H1 (cell line): ENCODE data around the gene NUP155. TPM values are rescaled to one million over a fixed set of nuclear protein-coding genes. Genes with fewer than 3 reads are reported as not detected.

ENCODE experiments used
- CTCF ChIA-PET: fragments of 300-600 bp; sonication (Branson Sonifier 250); formaldehyde crosslinking; loops from one replicate; lab custom pipeline; 2021; ENCODE audit not compliant: partially characterized antibody; lab: Charles Lee
- POLR2A ChIA-PET: fragments of 300-600 bp; sonication (Branson Sonifier 250); formaldehyde crosslinking; loops from one replicate; lab custom pipeline; 2021; ENCODE audit warnings: inconsistent platforms; ENCODE audit not compliant: partially characterized antibody; lab: Charles Lee
- DNase-seq, 2 experiments: peaks; one replicate each; pipeline versions ENCODE4 v3.0.0 to v3.0.0-alpha.2; 2010 to 2022; ENCODE audit warnings: low spot score in 2 of 2, low read depth in 1 of 2, mixed read lengths in 1 of 2
- FAIRE-seq: peaks from 2 replicates; lab custom pipeline; 2011; peaks lifted over from hg19 to GRCh38; lab: Jason Lieb, UNC
- H2AFZ ChIP-seq: 2 replicates; pipeline ENCODE4 v1.8.1; 2012; ENCODE audit warnings: low read length, inconsistent platforms
- H2AK5ac ChIP-seq: 2 replicates; pipeline ENCODE4 v1.6.1; 2013; ENCODE audit warnings: low read depth, low read length
- H2BK120ac ChIP-seq: replicated peaks from 2 replicates; pipeline ENCODE3; 2013; ENCODE audit warnings: low read depth, low read length, inconsistent platforms
- H2BK12ac ChIP-seq: 2 replicates; pipeline ENCODE4 v1.6.1; 2013; ENCODE audit warnings: low read depth, low read length
- H2BK15ac ChIP-seq: 2 replicates; pipeline ENCODE4 v1.6.1; 2013; ENCODE audit warnings: low read length
- H2BK20ac ChIP-seq: 2 replicates; pipeline ENCODE4 v1.6.1; 2013; ENCODE audit warnings: low read length
- H2BK5ac ChIP-seq: 2 replicates; pipeline ENCODE4 v1.6.1; 2013; ENCODE audit warnings: low read depth, low read length
- H3K14ac ChIP-seq: 2 replicates; pipeline ENCODE4 v1.6.1; 2013; ENCODE audit warnings: inconsistent platforms; ENCODE audit not compliant: insufficient read length
- H3K18ac ChIP-seq: 2 replicates; pipeline ENCODE4 v1.6.1; 2013; ENCODE audit warnings: low read length; ENCODE audit errors: extremely low read depth
- H3K23ac ChIP-seq: 2 replicates; pipeline ENCODE4 v1.6.1; 2013; ENCODE audit warnings: inconsistent platforms; ENCODE audit not compliant: insufficient read length
- H3K23me2 ChIP-seq: 2 replicates; pipeline ENCODE4 v1.6.1; 2013; ENCODE audit warnings: low read depth, low read length
- H3K27ac ChIP-seq: 2 replicates; pipeline ENCODE4 v1.6.1; 2011; ENCODE audit warnings: low read depth, low read length, inconsistent platforms
- H3K27me3 ChIP-seq, 4 experiments: replicated peaks in 1 of 4; 1 replicate in 1 of 4; 2 replicates in 3 of 4; pipeline versions ENCODE4 v1.6.1 to v1.8.1; 2011 to 2013; ENCODE audit warnings: low read length in 3 of 4, mild to moderate bottlenecking in 3 of 4, inconsistent platforms in 2 of 4, mixed read lengths in 2 of 4, moderate library complexity in 1 of 4; ENCODE audit not compliant: control insufficient read depth in 3 of 4, insufficient read depth in 3 of 4; ENCODE audit errors: extremely low read depth in 1 of 4
- H3K36me3 ChIP-seq, 4 experiments: 2 replicates each; pipeline versions ENCODE4 v1.6.1 to v1.8.1; 2011 to 2013; ENCODE audit warnings: mild to moderate bottlenecking in 4 of 4, low read length in 3 of 4, moderate library complexity in 2 of 4, control low read depth in 1 of 4, inconsistent platforms in 1 of 4; ENCODE audit not compliant: insufficient read depth in 4 of 4, control insufficient read depth in 2 of 4
- H3K4ac ChIP-seq: replicated peaks from 2 replicates; pipeline ENCODE3; 2013; ENCODE audit warnings: low read length, low read depth, mixed read lengths, inconsistent platforms; ENCODE audit not compliant: insufficient read length
- H3K4me1 ChIP-seq, 4 experiments: replicated peaks in 1 of 4; 1 replicate in 1 of 4; 2 replicates in 3 of 4; pipeline versions ENCODE4 v1.6.1 to v1.8.1; 2011 to 2013; ENCODE audit warnings: low read length in 3 of 4, inconsistent platforms in 2 of 4, mixed read lengths in 1 of 4; ENCODE audit not compliant: insufficient read depth in 4 of 4, control insufficient read depth in 3 of 4
- H3K4me2 ChIP-seq, 2 experiments: 2 replicates each; pipeline versions ENCODE4 v1.6.1 to v1.8.1; 2011 to 2013; ENCODE audit warnings: low read depth in 2 of 2, low read length in 2 of 2, control low read depth in 1 of 2, inconsistent platforms in 1 of 2, mild to moderate bottlenecking in 1 of 2; ENCODE audit not compliant: insufficient read depth in 1 of 2
- H3K4me3 ChIP-seq, 4 experiments: fragments of 200-600, 300-600 bp in 1 of 4; sonication (generic), shearing (Covaris generic), sonication (Bioruptor Twin) in 1 of 4; 2 replicates each; pipeline versions ENCODE4 v1.5.1 to v1.8.1; 2011 to 2016; ENCODE audit warnings: low read length in 4 of 4, low read depth in 3 of 4, control low read depth in 2 of 4, inconsistent platforms in 2 of 4, mild to moderate bottlenecking in 2 of 4, mixed read lengths in 1 of 4, moderate library complexity in 1 of 4; ENCODE audit not compliant: insufficient read depth in 2 of 4; ENCODE audit errors: extremely low read depth in 1 of 4
- H3K56ac ChIP-seq: replicated peaks from 2 replicates; pipeline ENCODE3; 2013; ENCODE audit warnings: low read depth, mild to moderate bottlenecking, mixed read lengths, low read length, inconsistent platforms; ENCODE audit not compliant: insufficient read length
- H3K79me1 ChIP-seq: 2 replicates; pipeline ENCODE4 v1.6.1; 2013; ENCODE audit warnings: low read depth, low read length, control low read depth
- H3K79me2 ChIP-seq, 2 experiments: 2 replicates each; pipeline versions ENCODE4 v1.6.1 to v1.8.1; 2012 to 2013; ENCODE audit warnings: low read length in 2 of 2, mild to moderate bottlenecking in 2 of 2, inconsistent platforms in 1 of 2; ENCODE audit not compliant: insufficient read depth in 2 of 2, control insufficient read depth in 1 of 2
- H3K9ac ChIP-seq, 4 experiments: replicated peaks in 1 of 4; 1 replicate in 1 of 4; 2 replicates in 3 of 4; pipeline versions ENCODE4 v1.6.1 to v1.8.1; 2011 to 2013; ENCODE audit warnings: low read depth in 3 of 4, low read length in 3 of 4, control low read depth in 2 of 4, mild to moderate bottlenecking in 2 of 4, moderate library complexity in 2 of 4, inconsistent platforms in 1 of 4; ENCODE audit errors: extremely low read depth in 1 of 4
- H3K9me3 ChIP-seq, 2 experiments: 2 replicates each; pipeline versions ENCODE4 v1.6.1 to v1.8.1; 2012 to 2013; ENCODE audit warnings: mild to moderate bottlenecking in 2 of 2, moderate library complexity in 2 of 2, control low read depth in 1 of 2, inconsistent platforms in 1 of 2, low read depth in 1 of 2, low read length in 1 of 2, mixed read lengths in 1 of 2; ENCODE audit not compliant: insufficient read depth in 2 of 2
- H4K20me1 ChIP-seq, 2 experiments: replicated peaks in 1 of 2; 2 replicates each; pipeline versions ENCODE3 to v1.8.1; 2011 to 2013; ENCODE audit warnings: inconsistent platforms in 2 of 2, low read length in 2 of 2, mild to moderate bottlenecking in 1 of 2; ENCODE audit not compliant: insufficient read depth in 2 of 2, control insufficient read depth in 1 of 2
- H4K5ac ChIP-seq: 2 replicates; pipeline ENCODE4 v1.6.1; 2013; ENCODE audit warnings: low read length, low read depth, mixed read lengths, inconsistent platforms; ENCODE audit not compliant: insufficient read length
- H4K8ac ChIP-seq: 2 replicates; pipeline ENCODE4 v1.8.0; 2013; ENCODE audit warnings: mild to moderate bottlenecking, moderate library complexity, low read length, inconsistent platforms; ENCODE audit not compliant: insufficient read depth; ENCODE audit errors: extremely low read depth
- H4K91ac ChIP-seq: replicated peaks from 2 replicates; pipeline ENCODE3; 2013; ENCODE audit warnings: low read length, mixed read lengths, inconsistent platforms; ENCODE audit not compliant: insufficient read length
- E2F6 ChIP-seq: IDR thresholded peaks from 2 replicates; pipeline ENCODE4 v1.6.1; 2012; ENCODE audit warnings: inconsistent platforms
- EGR1 ChIP-seq: IDR thresholded peaks from 2 replicates; pipeline ENCODE4 v1.6.1; 2011; ENCODE audit warnings: low read depth, low read length, borderline replicate concordance
- EZH2 ChIP-seq: fragments of 200-600 bp; sonication (generic); IDR thresholded peaks from 2 replicates; pipeline ENCODE4 v1.7.1; 2012; ENCODE audit warnings: low read depth, mild to moderate bottlenecking, moderate library complexity, low read length, inconsistent platforms; ENCODE audit not compliant: severe bottlenecking
- GTF2F1 ChIP-seq: IDR thresholded peaks from 2 replicates; pipeline ENCODE4 v1.6.1; 2012; ENCODE audit warnings: low read depth, low read length, improper control_type of control experiment, borderline replicate concordance
- JUN ChIP-seq: IDR thresholded peaks from 2 replicates; pipeline ENCODE4 v1.6.1; 2011; ENCODE audit warnings: low read depth, mild to moderate bottlenecking, improper control_type of control experiment, low read length
- SUZ12 ChIP-seq: fragments of 200-600 bp; sonication (generic); IDR thresholded peaks from 2 replicates; pipeline ENCODE4 v1.6.1; 2012; ENCODE audit warnings: mild to moderate bottlenecking, inconsistent platforms, low read length, moderate library complexity, mixed read lengths
- YY1 ChIP-seq: IDR thresholded peaks from 2 replicates; pipeline ENCODE4 v1.6.1; 2011; ENCODE audit warnings: low read depth, mild to moderate bottlenecking, low read length
- WGBS, 2 experiments: shearing (Covaris generic) in 1 of 2; methylation state at CpG; one replicate each; pipeline versions ENCODE4 v1.1.6 to v1.1.7; 2013 to 2015; ENCODE audit warnings: low lambda C conversion rate in 2 of 2, mixed read lengths in 2 of 2, inconsistent platforms in 1 of 2, low coverage in 1 of 2, missing lambda C conversion rate in 1 of 2; ENCODE audit not compliant: insufficient replicate concordance in 2 of 2, insufficient coverage in 1 of 2, insufficient read length in 1 of 2; ENCODE audit errors: extremely low coverage in 1 of 2, missing lambda C conversion rate in 1 of 2; 5-methylcytosine and 5-hydroxymethylcytosine counted together
- polyA plus RNA-seq, 7 experiments: library from polyadenylated mRNA; depleted of rRNA in 3 of 7; stranded (reverse) in 5 of 7; unstranded in 2 of 7; fragments of >200 nt in 5 of 7; fragments of 200-250 nt in 2 of 7; gene quantifications; 1 replicate in 5 of 7; 2 replicates in 1 of 7; 4 replicates in 1 of 7; pipeline versions ENCODE4 v1.2.1 to v1.2.3, GENCODE V29; 2011 to 2013; ENCODE audit warnings: missing spikeins in 2 of 7, mixed read lengths in 2 of 7
- total RNA-seq: library from RNA; stranded (reverse); fragmentation: NEBNext Ultra II Directional; extraction: Animal tissue kit (Norgen Biotek cat#: 25700); gene quantifications from 2 replicates; pipeline ENCODE4 v1.2.1, GENCODE V29; 2021

Gene NUP155
- total and polyA plus RNA-seq, 2 of the 8 experiments (the other 6 are each of a cell fraction or from before 2014, with no cell fraction given), result 27.1 to 91.6 TPM

GRCh38 chr5:37304888-37305287 is 66.0 kb downstream of the NUP155 start:
- Histone ChIP-seq H2BK120ac (no peak overlapping the region), H3K4me2 (no peak overlapping the region), H3K4ac (no peak overlapping the region), H3K56ac (no peak overlapping the region), H3K36me3 (peaks cover 19 to 88% (median 58%) of the 10 kb centered on the region in 4 experiments), H4K8ac (no peak overlapping the region), H3K18ac (no peak overlapping the region), H3K27ac (no peak overlapping the region), H3K79me1 (no peaks in the 10 kb centered on the region), H2BK20ac (no peak overlapping the region), H2BK5ac (no peak overlapping the region), H3K23ac (no peak overlapping the region), H2BK15ac (no peak overlapping the region), H3K4me3 (no peak overlapping the region), H4K20me1 (no peaks in the 10 kb centered on the region), H2AFZ (no peak overlapping the region), H2BK12ac (no peak overlapping the region), H3K14ac (no peak overlapping the region), H3K23me2 (no peaks in the 10 kb centered on the region), H3K4me1 (no peaks in the 10 kb centered on the region), H3K79me2 (no peaks in the 10 kb centered on the region), H2AK5ac (no peak overlapping the region), H3K9me3 (no peaks in the 10 kb centered on the region), H4K91ac (no peak overlapping the region), H4K5ac (no peak overlapping the region), H3K27me3 (no peaks in the 10 kb centered on the region), H3K9ac (no peak overlapping the region)
- ChIA-PET POLR2A (no interaction called here), CTCF (no interaction called here)
- 92% methylated on average over 2 of the region's 2 CpGs; no CpG with 5 or more reads in 1 of the 2 experiments for WGBS, 2 experiments
- DNase-seq (no peak), FAIRE-seq (no peak)
- TF ChIP-seq E2F6 (no peak), JUN (no peak), EGR1 (no peak), SUZ12 (no peak), EZH2 (no peak), YY1 (no peak), GTF2F1 (no peak)
